ENCODE data around the gene AXIN1. TPM values are rescaled to one million over a fixed set of nuclear protein-coding genes. Genes with fewer than 3 reads are reported as not detected.
"Not testable (repeated sequence)": the region's sequence is repeated elsewhere in the genome, so short reads cannot be mapped to it uniquely, and the experiment has no call there.

The AXIN1 gene
- polyA plus RNA-seq, 3 donors, result 14.1 to 23.7 (median 22.2) TPM

DNA sequence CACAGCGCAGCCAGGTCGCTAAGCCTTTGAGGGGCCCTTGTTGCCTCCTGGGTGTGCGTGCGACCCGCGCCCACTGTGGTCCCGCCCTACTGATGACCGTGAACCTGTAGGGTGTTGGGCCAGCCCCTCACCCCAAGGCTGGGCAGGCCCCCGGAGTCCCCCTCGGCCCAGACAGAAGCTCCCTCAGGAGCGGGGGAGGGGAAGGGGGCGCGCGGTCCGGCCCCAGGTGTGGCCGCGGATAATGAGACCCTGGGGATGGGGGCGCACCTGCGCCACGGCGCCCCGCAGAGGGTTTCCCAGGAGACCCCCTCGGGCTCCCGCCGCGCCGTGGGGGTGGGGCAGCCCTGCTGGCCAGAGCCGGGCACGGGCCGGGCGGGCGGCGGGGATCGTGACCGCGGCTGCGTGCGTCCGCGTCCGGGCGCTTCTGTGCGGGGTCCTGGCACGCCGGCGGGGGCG lies 72.5 kb downstream of the AXIN1 start:
- DNase-seq (ENCODE audit: extremely low read depth in 1 of 11, low read depth in 9 of 11, low spot score in 4 of 11), result no peak

DNA sequence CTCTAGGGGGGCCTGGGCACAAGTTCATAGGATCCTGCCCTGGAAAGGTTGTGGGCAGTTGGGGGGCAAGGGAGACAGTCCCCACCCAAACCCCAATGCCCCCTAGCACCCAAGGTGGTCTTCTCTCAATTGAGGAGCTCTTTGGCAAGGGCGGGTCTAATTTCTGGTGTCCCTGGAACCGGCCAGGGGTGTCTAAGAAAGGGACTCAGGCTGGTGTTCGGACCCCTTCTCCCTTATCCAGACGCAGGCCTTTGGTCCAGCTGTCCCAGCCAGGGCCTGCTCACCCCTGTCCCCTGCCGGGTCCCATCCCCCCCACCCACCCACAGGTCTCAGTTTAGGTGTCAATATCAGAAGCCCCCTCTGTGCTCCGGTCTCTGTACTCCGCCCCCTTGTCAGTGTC lies 73.0 kb downstream of the AXIN1 start:
- DNase-seq (ENCODE audit: extremely low read depth in 1 of 11, low read depth in 9 of 11, low spot score in 4 of 11), result no peak

GRCh38 chr16:278863-279366 lies 73.6 kb downstream of the AXIN1 start:
- DNase-seq (ENCODE audit: extremely low read depth in 1 of 11, low read depth in 9 of 11, low spot score in 4 of 11), result no peak

GRCh38 chr16:276426-277077 lies 76.0 kb downstream of the AXIN1 start:
- DNase-seq (ENCODE audit: extremely low read depth in 1 of 11, low read depth in 9 of 11, low spot score in 4 of 11), result no peak

DNA sequence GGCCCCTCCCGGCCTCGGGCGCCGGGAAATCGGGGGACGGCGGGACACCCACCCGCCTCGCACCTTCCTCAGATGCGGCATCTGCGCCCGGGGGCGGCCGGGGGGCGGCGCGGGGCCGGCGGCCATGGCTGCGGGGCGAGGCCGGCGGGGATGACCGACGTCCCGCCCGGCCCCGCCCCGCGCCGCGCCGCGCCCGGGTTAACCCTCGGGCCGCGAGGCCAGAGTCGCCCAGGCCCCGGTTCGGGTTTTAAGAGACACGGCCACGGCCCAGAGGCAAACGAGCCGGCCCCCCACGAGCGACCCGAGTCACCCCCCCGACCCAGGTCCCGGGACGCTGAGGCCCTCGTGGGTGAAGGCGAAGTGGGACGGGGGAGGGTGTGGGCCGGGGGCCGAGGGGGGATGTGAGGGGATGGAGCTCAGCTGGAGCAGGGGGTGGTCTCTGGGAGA lies 76.7 kb downstream of the AXIN1 start, which contains the start of gene RGS11:
Gene RGS11, minus strand, starts transcription at position 159 of the 447 bp plus-strand sequence. Its CDS starts 33 bp downstream, at position 126.
- no peak for DNase-seq (ENCODE audit: extremely low read depth in 1 of 11, low read depth in 9 of 11, low spot score in 4 of 11)

- no peak for DNase-seq (ENCODE audit: extremely low read depth in 1 of 11, low read depth in 9 of 11, low spot score in 4 of 11)
Measured at GRCh38 chr16:275041-275641, 77.4 kb downstream of the AXIN1 start.

- DNase-seq (ENCODE audit: extremely low read depth in 1 of 11, low read depth in 9 of 11, low spot score in 4 of 11), result no peak
Measured at GRCh38 chr16:273547-274421, 78.7 kb downstream of the AXIN1 start.

DNA sequence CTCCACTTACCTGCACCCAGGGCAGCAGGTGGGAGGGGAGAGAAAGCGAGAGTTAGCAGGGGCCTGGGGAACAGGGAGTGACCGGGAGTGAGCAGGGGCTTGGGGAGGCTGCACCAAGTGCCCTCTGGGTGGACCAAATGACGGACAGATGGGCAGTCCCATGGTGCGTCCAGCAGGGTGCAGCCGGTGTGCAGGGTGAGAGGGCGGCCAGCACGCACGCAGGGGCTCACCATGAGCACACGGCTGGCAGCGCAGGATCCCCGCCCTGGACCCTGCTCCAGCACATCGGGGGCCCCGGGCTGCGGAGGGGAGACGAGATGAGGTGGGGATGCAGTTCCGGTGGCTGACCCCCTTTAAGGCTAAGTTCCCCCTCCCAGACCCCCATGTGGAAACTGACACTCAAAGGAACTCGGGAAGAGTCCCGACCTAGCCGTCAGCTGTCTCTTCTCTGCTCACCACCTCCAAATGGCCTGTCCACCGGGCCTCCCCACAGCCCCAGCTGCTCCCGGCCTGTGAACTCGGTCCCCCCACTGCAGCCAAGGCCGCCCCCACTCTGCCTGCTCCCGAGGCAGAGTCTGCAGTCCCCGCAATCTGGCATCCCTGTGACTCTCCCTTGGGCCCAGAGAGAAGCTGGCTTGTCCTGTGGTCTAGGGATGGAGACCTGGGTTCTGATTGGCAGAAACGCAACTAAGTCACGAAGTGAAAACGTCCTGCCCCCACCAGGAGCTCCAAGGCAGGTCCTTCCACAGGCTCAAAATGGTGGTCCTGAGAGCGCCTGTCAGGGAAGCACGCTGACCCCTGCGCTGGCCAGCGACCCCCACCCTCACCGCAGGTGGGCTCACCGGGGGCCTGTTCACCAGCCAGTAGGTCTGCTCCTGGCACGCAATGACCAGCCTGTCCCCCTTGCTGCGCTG lies 79.6 kb downstream of the AXIN1 start:
- no peak for DNase-seq (ENCODE audit: extremely low read depth in 1 of 11, low read depth in 9 of 11, low spot score in 4 of 11)

- no peak for DNase-seq (ENCODE audit: extremely low read depth in 1 of 11, low read depth in 9 of 11, low spot score in 4 of 11)
Measured at GRCh38 chr16:270381-271255, 81.9 kb downstream of the AXIN1 start.

GRCh38 chr16:269061-269796 lies 83.3 kb downstream of the AXIN1 start:
- DNase-seq (ENCODE audit: extremely low read depth in 1 of 11, low read depth in 9 of 11, low spot score in 4 of 11), result no peak

DNA sequence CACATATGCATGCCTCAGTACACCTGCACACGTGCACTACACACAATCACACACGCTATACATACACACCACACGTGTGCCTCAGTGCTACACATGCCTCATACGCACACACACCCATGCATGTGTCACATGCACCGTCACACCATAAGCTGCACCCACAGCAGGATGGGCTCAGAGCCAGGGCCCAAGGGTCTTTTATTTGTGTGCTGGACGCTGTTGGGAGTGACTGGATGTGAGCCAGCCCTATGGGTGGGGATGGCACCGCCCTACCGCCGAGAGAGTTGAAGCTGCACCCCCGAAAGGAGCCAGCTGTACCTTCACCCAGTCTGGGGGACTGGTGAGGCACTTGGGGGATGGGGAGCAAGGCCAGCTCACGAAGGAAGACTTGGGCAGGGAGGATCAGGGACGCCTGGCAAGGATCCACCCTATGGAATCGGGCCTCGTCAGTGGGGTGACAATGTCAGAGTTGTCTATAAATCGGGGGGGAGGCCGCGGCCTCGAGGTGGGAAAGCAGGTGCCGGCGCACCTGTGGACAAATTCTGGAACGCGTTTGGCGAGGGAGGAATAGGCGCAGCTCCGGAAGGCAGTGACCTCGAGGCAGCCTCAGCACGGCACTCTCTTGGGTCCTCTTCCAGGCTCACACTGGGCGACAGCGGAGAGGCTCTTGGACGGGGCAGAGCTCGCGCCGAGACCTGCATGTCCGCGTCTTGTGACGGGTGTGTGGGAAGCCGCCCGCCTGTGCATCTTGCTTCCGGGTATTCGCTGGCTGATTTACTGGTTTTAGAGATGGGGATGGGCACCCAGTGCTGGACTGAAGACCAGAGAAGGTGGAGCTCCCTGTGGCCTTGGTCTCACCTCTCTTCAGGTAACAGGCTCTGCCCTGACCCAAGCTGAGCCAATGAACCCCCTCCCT lies 84.1 kb downstream of the AXIN1 start:
- DNase-seq (ENCODE audit: extremely low read depth in 1 of 11, low read depth in 9 of 11, low spot score in 4 of 11), result no peak

- DNase-seq (ENCODE audit: extremely low read depth in 1 of 11, low read depth in 9 of 11, low spot score in 4 of 11), result not testable (repeated sequence)
Measured at GRCh38 chr16:267562-267961, 85.0 kb downstream of the AXIN1 start.

GRCh38 chr16:266258-267164 lies 86.0 kb downstream of the AXIN1 start:
- DNase-seq (ENCODE audit: extremely low read depth in 1 of 11, low read depth in 9 of 11, low spot score in 4 of 11), result no peak

DNA sequence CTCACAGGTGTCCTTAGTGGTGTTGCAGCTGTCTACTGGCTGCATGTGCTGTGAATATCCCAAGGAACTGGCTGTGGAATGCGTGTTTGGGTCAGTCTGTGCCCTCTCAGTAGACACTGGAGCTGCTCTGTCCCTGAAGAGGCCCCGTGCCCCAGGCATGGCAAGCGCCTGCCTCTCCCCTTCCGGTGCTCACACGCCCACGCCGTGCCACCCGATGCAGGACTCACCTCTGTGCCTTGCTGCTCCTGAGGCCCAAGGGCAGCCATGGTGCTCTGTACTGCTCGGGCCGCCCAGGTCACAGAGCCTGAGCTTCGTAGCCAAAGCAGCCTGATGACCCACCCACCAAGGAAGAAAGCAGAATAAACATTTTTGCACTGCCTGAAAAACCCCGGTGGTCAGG lies 86.8 kb downstream of the AXIN1 start:
- no peak for DNase-seq (ENCODE audit: extremely low read depth in 1 of 11, low read depth in 9 of 11, low spot score in 4 of 11)

DNA sequence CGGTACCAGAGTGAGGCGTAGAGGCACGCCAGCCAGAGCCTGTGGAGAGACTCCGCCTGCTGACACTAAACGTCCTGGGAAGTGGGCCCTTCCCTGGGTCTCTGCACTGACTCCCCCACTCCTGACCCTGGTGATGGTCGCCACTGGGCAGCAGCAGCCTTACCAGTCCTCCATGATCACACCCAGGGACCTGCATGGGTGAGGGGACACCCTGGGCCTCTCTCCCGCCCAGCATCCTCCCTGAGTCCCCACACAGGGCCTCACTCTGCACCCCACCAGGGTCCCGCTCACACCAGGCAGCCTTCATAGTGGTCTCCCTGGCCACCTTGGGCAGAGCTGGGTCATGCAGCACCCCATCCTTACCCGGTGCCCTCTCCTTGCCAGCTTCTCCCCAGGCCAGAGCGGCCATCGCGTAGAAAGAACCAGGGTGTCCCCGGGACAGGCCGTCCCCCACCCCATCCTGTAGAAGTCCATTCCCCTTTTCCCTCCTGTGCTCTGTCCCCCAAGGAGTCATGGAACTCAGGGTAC lies 87.5 kb downstream of the AXIN1 start:
- DNase-seq (ENCODE audit: extremely low read depth in 1 of 11, low read depth in 9 of 11, low spot score in 4 of 11), result no peak
